Central memory CD8-positive, alpha-beta T cell (primary cell): ENCODE data around the gene SH3TC2.
"Not testable (repeated sequence)": the region's sequence is repeated elsewhere in the genome, so short reads cannot be mapped to it uniquely, and the experiment has no call there.

ENCODE experiments used
- ATAC-seq: fragments of 150-1000 bp; cut with Tn5 transposase; replicated peaks from 2 replicates; pipeline ENCODE4 v1.10.0; 2022; ENCODE audit warnings: mild to moderate bottlenecking, moderate FRiP score, moderate number of reproducible peaks; ENCODE audit not compliant: poor library complexity, severe bottlenecking; ENCODE audit errors: extremely low read depth
- DNase-seq, 2 donors: peaks; one replicate each; pipeline ENCODE4 v3.0.0; 2021; ENCODE audit warnings: low spot score in 2 of 2
- H3K27ac Mint-ChIP-seq: one replicate; pipeline ENCODE4 v1.8.0; 2022; ENCODE audit warnings: low read depth, mild to moderate bottlenecking, moderate library complexity, mixed read lengths
- H3K27me3 Mint-ChIP-seq: one replicate; pipeline ENCODE4 v1.8.0; 2022; ENCODE audit warnings: mixed read lengths
- H3K36me3 Mint-ChIP-seq: one replicate; pipeline ENCODE4 v1.8.0; 2022; ENCODE audit warnings: mild to moderate bottlenecking, moderate library complexity, mixed read lengths; ENCODE audit not compliant: insufficient read depth
- H3K4me1 Mint-ChIP-seq: one replicate; pipeline ENCODE4 v1.8.0; 2022; ENCODE audit warnings: mixed read lengths
- H3K4me3 Mint-ChIP-seq: one replicate; pipeline ENCODE4 v1.8.0; 2022; ENCODE audit warnings: mild to moderate bottlenecking, moderate library complexity, mixed read lengths
- H3K9me3 Mint-ChIP-seq: one replicate; pipeline ENCODE4 v1.8.0; 2022; ENCODE audit warnings: mixed read lengths

SH3TC2 gene

DNA sequence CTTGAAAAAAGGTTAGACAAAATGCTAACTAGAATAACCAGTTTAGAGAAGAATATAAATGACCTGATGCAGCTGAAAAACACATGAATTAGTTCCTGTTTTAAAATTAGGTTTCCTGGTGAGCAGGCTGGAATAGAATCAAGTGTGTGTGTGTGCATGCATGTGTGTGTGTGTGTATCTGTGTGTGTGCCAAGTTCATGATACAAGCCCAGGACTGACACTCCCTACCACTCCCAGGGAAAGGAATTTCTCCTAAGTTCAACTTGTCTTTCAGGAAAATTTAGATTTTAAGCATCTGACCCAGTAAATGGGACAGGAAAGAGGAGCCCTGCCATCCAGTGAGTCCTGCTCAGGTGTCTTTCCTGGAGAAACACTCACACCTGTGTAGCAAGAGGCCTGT, 11.2 kb upstream of the SH3TC2 start:
- H3K27me3 Mint-ChIP-seq = peaks cover 53% of the 10 kb centered on the region
- not testable (repeated sequence) for ATAC-seq, DNase-seq

DNA sequence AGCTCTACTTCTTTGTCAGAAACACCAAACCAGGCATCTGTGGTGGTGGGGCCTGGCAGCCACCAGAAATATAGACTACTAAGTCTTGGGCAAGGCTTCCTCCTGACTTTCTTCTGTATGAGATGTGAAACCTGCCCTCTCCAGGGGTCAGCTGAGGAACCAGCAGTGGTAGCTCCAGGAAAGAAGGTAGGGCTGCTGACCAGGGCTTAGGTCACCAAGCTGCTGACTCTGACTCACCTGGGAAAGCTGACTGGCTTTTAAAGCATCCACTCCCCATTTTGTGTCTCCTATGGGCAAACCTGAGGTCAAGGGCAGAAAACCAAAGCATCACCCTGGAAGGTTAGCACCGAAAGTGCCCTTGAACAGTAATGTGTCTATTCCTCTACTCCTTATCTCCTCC, 10.4 kb upstream of the SH3TC2 start:
- H3K4me3 Mint-ChIP-seq = no peak overlapping the region
- DNase-seq (no peak), ATAC-seq (no peak)
- no peaks in the 10 kb centered on the region for H3K36me3 Mint-ChIP-seq
- H3K4me1 Mint-ChIP-seq = no peaks in the 10 kb centered on the region
- peaks cover 7% of the 10 kb centered on the region for H3K9me3 Mint-ChIP-seq
- H3K27ac Mint-ChIP-seq = no peak overlapping the region
- H3K27me3 Mint-ChIP-seq = peaks cover 53% of the 10 kb centered on the region

More for the DNA sequence above, 11.2 kb upstream of the SH3TC2 start:
- not testable (repeated sequence) for H3K9me3 Mint-ChIP-seq, H3K4me1 Mint-ChIP-seq, H3K4me3 Mint-ChIP-seq, H3K27ac Mint-ChIP-seq, H3K36me3 Mint-ChIP-seq

DNA sequence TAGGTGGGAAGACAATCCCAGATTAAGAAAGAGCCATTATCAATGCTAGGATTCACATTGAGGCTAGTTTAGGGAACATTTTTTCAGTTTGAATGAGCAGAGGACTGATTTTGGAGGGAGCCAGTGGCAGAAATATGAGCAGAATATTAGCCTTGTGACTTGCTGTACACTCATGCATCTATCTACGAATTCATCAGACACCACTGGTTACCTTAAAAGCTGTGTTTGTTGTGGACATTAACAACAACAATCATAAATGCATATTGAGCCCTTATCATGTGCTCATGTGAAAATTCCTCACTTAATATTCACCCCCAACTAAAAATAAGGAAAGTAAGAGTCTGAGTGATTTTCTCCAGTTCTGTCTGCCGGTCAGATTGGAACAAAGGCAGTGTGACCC, 9.9 kb upstream of the SH3TC2 start:
- Mint-ChIP-seq H3K9me3 (peaks cover 7% of the 10 kb centered on the region), H3K36me3 (no peaks in the 10 kb centered on the region), H3K4me1 (no peaks in the 10 kb centered on the region), H3K4me3 (no peak overlapping the region), H3K27me3 (peaks cover 53% of the 10 kb centered on the region), H3K27ac (no peak overlapping the region)
- ATAC-seq (no peak), DNase-seq (no peak)

DNA sequence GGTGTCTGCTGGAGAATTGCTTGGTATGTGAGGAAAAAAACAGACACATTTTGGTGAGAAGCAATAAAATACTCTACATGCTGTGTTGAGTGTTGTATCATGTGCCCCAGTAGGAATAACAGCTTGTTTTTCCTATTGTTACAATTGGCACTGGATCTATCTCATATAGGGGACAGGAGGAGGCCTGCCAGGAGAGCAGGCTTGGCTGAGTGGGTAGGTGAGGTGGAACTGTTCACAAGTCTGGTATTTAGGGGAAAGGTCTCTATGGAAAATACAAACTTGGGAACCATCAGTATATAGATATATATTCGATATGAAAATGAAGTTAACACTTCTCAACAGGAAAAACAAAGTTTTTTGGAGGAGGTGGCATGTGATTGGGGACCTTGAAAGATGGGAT, 9.5 kb upstream of the SH3TC2 start:
- Mint-ChIP-seq H3K36me3 (no peaks in the 10 kb centered on the region), H3K4me1 (no peaks in the 10 kb centered on the region), H3K9me3 (peaks cover 7% of the 10 kb centered on the region), H3K4me3 (no peak overlapping the region), H3K27me3 (peaks cover 53% of the 10 kb centered on the region), H3K27ac (no peak overlapping the region)
- ATAC-seq (no peak), DNase-seq (no peak)

GRCh38 chr5:149071756-149072155, 8.9 kb upstream of the SH3TC2 start:
- H3K27me3 Mint-ChIP-seq = peaks cover 55% of the 10 kb centered on the region
- no peaks in the 10 kb centered on the region for H3K36me3 Mint-ChIP-seq
- no peak overlapping the region for H3K4me3 Mint-ChIP-seq
- H3K4me1 Mint-ChIP-seq = no peaks in the 10 kb centered on the region
- no peak for ATAC-seq
- DNase-seq = no peak
- H3K27ac Mint-ChIP-seq = no peak overlapping the region
- peaks cover 7% of the 10 kb centered on the region for H3K9me3 Mint-ChIP-seq

- H3K36me3 Mint-ChIP-seq = no peaks in the 10 kb centered on the region
- H3K4me3 Mint-ChIP-seq = no peak overlapping the region
- no peak for ATAC-seq
- DNase-seq = no peak
- peaks cover 58% of the 10 kb centered on the region for H3K27me3 Mint-ChIP-seq
- peaks cover 7% of the 10 kb centered on the region for H3K9me3 Mint-ChIP-seq
- H3K27ac Mint-ChIP-seq = no peak overlapping the region
- H3K4me1 Mint-ChIP-seq = no peaks in the 10 kb centered on the region
Observed at GRCh38 chr5:149071216-149071615, 8.4 kb upstream of the SH3TC2 start.

DNA sequence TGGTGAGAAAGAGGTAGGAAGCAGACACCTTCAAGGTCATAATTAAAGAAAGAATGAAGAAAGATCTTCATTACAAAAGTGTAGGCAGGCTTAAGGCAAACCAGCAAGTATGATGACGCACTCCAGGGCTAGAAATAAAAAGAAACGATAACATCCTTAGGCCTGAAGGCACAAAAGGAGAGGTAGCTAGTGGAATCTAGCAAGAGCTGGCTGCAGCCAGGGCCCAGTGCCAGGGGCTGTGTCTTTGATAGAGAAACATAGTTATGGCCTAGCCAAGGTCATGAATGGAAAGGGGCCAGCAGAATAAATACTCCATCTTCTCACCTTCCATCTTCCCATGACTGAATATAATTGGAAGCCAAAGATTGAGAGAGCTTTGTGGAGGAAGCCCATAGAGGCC, 6.8 kb upstream of the SH3TC2 start:
- no peak overlapping the region for H3K27ac Mint-ChIP-seq
- H3K4me1 Mint-ChIP-seq = no peaks in the 10 kb centered on the region
- DNase-seq (no peak), ATAC-seq (no peak)
- peaks cover 46% of the 10 kb centered on the region for H3K27me3 Mint-ChIP-seq
- no peak overlapping the region for H3K4me3 Mint-ChIP-seq
- no peaks in the 10 kb centered on the region for H3K36me3 Mint-ChIP-seq
- H3K9me3 Mint-ChIP-seq = no peaks in the 10 kb centered on the region

DNA sequence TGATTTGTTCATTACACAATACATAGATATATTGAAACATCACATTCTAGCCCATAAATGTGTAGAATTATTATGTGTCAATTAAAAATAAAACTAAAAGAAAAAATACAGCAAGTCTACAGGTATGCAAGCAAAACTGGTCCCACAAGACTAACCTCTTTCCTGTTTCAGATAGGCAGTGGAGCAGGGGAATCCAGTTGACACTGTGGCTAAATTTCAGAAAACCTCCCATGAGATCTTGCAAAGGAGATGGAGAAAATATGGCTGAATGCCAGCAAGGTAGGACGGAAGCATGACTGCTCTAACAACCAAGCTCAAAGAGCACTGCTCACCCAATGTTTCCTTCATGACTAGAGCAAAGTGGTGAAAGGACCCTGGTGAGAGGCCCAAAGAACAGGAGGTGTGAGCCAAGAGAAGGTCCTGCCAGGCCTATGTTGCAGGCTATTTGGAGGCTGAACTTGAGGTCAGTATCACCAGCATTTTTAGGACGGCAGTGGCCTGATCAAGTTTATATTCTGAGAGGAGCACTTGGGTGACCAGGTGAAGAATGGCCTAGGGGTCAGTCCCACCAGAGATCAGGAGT, 1.1 kb upstream of the SH3TC2 start:
- no peak overlapping the region for H3K4me3 Mint-ChIP-seq
- DNase-seq = no peak

GRCh38 chr5:149062371-149063016, 368 bp downstream of the SH3TC2 start:
- DNase-seq (no peak), ATAC-seq (no peak)
- Mint-ChIP-seq H3K4me3 (no peak overlapping the region), H3K4me1 (no peaks in the 10 kb centered on the region), H3K27me3 (peaks cover 53% of the 10 kb centered on the region), H3K27ac (no peak overlapping the region), H3K36me3 (peaks cover 3% of the 10 kb centered on the region), H3K9me3 (no peaks in the 10 kb centered on the region)

More for the DNA sequence above, 1.1 kb upstream of the SH3TC2 start:
- Mint-ChIP-seq H3K4me1 (no peaks in the 10 kb centered on the region), H3K27ac (no peak overlapping the region), H3K36me3 (peaks cover 2% of the 10 kb centered on the region), H3K27me3 (peaks cover 40% of the 10 kb centered on the region), H3K9me3 (no peaks in the 10 kb centered on the region)
- ATAC-seq = no peak

DNA sequence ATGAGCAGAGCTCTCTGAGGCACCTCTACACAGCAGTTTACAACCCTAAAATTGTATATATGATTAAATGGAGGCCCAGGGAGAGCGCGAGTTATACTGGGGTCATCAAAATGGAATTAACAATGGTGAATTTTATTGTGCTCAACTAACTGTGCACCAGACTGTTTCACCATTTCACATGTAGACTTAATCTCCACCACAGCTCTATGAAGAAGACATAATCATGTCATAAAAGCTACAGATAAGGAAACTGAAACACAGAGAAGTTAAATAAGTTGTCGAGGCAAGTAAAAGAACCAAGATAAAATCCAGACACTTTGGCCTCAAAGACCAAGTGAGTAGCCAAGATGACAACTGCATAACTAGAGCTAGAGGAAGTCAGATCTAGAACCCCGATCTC, 1.5 kb downstream of the SH3TC2 start:
- Mint-ChIP-seq H3K27ac (no peak overlapping the region), H3K4me3 (no peak overlapping the region), H3K36me3 (peaks cover 3% of the 10 kb centered on the region), H3K4me1 (no peaks in the 10 kb centered on the region), H3K9me3 (no peaks in the 10 kb centered on the region), H3K27me3 (peaks cover 53% of the 10 kb centered on the region)
- ATAC-seq (no peak), DNase-seq (no peak)

DNA sequence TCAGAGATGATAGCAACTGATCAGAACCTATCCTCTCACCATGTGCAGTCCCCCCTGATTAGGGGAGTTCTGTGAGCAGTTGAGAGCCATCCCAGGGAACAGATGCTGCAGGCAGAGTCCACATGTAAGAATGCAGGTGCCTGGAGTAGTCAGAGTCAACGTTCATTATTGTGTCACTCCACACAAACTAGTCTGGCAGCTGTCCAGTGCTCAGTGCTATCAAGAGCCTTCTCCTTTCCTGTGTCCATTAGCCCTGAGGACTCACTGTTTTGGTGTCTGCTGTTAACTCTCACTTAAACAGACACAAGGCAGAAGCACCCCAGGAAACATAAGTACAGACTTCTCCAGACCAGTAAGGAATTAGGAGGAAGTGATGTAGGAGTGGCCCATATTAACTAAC, 2.5 kb downstream of the SH3TC2 start:
- DNase-seq (no peak), ATAC-seq (no peak)
- H3K36me3 Mint-ChIP-seq = peaks cover 3% of the 10 kb centered on the region
- no peaks in the 10 kb centered on the region for H3K4me1 Mint-ChIP-seq
- H3K4me3 Mint-ChIP-seq = no peak overlapping the region
- H3K9me3 Mint-ChIP-seq = no peaks in the 10 kb centered on the region
- no peak overlapping the region for H3K27ac Mint-ChIP-seq
- peaks cover 49% of the 10 kb centered on the region for H3K27me3 Mint-ChIP-seq

GRCh38 chr5:149056616-149057165, 6.2 kb downstream of the SH3TC2 start:
- H3K27me3 Mint-ChIP-seq = peaks cover 41% of the 10 kb centered on the region
- H3K4me1 Mint-ChIP-seq = no peaks in the 10 kb centered on the region
- H3K36me3 Mint-ChIP-seq = peaks cover 3% of the 10 kb centered on the region
- no peaks in the 10 kb centered on the region for H3K9me3 Mint-ChIP-seq
- H3K27ac Mint-ChIP-seq = no peak overlapping the region
- no peak for ATAC-seq
- no peak overlapping the region for H3K4me3 Mint-ChIP-seq
- DNase-seq = no peak

GRCh38 chr5:149054416-149054815, 8.4 kb downstream of the SH3TC2 start:
- DNase-seq = no peak
- Mint-ChIP-seq H3K9me3 (no peaks in the 10 kb centered on the region), H3K27me3 (peaks cover 23% of the 10 kb centered on the region), H3K4me3 (no peak overlapping the region), H3K4me1 (no peaks in the 10 kb centered on the region), H3K27ac (no peak overlapping the region), H3K36me3 (peaks cover 4% of the 10 kb centered on the region)
- ATAC-seq = no peak
